OCI-LY7 (cell line): ENCODE data around the gene CUBN.

ENCODE experiments used
- CTCF ChIP-seq: fragments of 200-600 bp; sonication (generic); conservative IDR thresholded peaks from 2 replicates; pipeline ENCODE4 v1.5.1; 2014; ENCODE audit warnings: mild to moderate bottlenecking, antibody characterized with exemption, low read length, moderate library complexity, mixed read lengths
- EZH2phosphoT487 ChIP-seq: fragments of 200-600 bp; sonication (generic); IDR thresholded peaks from 2 replicates; pipeline ENCODE4 v1.6.1; 2018; ENCODE audit warnings: low read depth, borderline replicate concordance, mild to moderate bottlenecking, mixed run types, antibody characterized with exemption, low read length, moderate library complexity, mixed read lengths

GRCh38 chr10:16953270-16953669, 176.3 kb downstream of the CUBN start:
- TF ChIP-seq CTCF (no peak), EZH2phosphoT487 (no peak)
